SK-N-SH (cell line): ENCODE measurements around the gene ENSA.
A peak's percentile ranks its signal among the peaks of the same experiment; 100 is the strongest.

ENCODE experiments used
- ELF1 ChIP-seq: IDR thresholded peaks from 2 replicates; pipeline ENCODE4 v1.4.0; 2012
- EP300 ChIP-seq, 2 experiments: IDR thresholded peaks; 2 replicates each; pipeline versions ENCODE4 v1.4.0 to v1.6.1; 2012; ENCODE audit warnings: borderline replicate concordance in 1 of 2, low read depth in 1 of 2, low read length in 1 of 2
- EZH2phosphoT487 ChIP-seq: fragments of 200-600 bp; sonication (generic); IDR thresholded peaks from 2 replicates; pipeline ENCODE4 v1.6.1; 2017; ENCODE audit warnings: low read depth, mixed run types, mild to moderate bottlenecking, antibody characterized with exemption, moderate library complexity, borderline replicate concordance
- FOXJ3 ChIP-seq: sonication (generic); formaldehyde crosslinking; IDR thresholded peaks from 2 replicates; pipeline ENCODE4 v1.5.1; 2020; ENCODE audit warnings: mild to moderate bottlenecking, missing genetic modification reagents
- JUND ChIP-seq: IDR thresholded peaks from 2 replicates; pipeline ENCODE4 v1.4.0; 2012
- MXI1 ChIP-seq: IDR thresholded peaks from 2 replicates; pipeline ENCODE4 v1.6.1; 2012; ENCODE audit warnings: mild to moderate bottlenecking, low read depth, low read length, improper control_type of control experiment
- NFIC ChIP-seq: IDR thresholded peaks from 2 replicates; pipeline ENCODE4 v1.4.0; 2012; ENCODE audit warnings: borderline replicate concordance
- NRF1 ChIP-seq: IDR thresholded peaks from 2 replicates; pipeline ENCODE4 v1.6.1; 2012; ENCODE audit warnings: low read depth, mild to moderate bottlenecking, low read length
- SMC3 ChIP-seq: IDR thresholded peaks from 2 replicates; pipeline ENCODE4 v1.6.1; 2012; ENCODE audit warnings: low read depth, low read length, improper control_type of control experiment
- TCF12 ChIP-seq: IDR thresholded peaks from 2 replicates; pipeline ENCODE4 v1.4.0; 2012
- TF ChIP-seq, protein P1 (sequence below): fragments of 200-600 bp; sonication (generic); IDR thresholded peaks from 2 replicates; pipeline ENCODE4 v1.6.1; 2017; ENCODE audit warnings: antibody characterized with exemption, mild to moderate bottlenecking, moderate library complexity
- TF ChIP-seq, protein P2 (sequence below): IDR thresholded peaks from 2 replicates; pipeline ENCODE4; 2012

DNA sequence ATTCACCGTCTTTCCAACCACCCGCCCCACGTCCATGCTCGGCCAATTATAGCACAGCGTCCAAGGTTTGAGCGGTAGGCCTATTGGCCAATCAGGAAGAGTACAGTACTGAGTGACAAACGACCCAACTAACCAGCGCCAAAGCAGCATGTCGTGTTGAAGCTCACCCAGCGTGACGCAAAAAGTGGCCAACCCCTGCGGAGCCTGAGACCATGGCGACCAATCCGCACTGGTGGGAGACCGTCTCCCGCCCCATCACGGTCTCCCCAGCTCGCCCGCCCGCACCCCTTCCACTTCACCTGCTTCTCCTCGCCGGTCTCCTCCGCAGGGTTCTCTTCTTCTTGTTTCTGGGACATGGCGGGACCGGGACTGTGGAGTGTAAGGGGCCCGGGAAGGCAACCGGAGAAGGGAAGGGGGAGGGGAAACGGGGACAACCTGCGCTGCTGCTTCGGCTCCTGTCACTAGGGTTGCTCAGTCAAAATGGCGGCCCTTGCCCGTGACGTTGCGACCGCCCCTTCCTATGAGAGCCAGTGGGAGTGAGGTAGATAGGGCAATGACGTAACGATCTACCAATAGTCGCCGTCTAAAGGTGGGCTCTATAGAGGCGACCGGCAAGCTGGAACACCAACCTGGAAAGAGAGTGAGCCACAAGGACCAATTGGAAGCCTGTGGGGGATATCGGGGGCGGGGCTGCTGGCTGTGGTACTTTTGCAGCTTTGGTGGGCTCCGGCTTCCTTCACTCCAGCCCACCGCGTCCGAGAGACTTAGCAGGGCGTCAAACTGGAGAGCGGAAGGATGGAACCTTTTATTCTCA is at the start of gene ENSA:
- TF ChIP-seq, protein P1, sequence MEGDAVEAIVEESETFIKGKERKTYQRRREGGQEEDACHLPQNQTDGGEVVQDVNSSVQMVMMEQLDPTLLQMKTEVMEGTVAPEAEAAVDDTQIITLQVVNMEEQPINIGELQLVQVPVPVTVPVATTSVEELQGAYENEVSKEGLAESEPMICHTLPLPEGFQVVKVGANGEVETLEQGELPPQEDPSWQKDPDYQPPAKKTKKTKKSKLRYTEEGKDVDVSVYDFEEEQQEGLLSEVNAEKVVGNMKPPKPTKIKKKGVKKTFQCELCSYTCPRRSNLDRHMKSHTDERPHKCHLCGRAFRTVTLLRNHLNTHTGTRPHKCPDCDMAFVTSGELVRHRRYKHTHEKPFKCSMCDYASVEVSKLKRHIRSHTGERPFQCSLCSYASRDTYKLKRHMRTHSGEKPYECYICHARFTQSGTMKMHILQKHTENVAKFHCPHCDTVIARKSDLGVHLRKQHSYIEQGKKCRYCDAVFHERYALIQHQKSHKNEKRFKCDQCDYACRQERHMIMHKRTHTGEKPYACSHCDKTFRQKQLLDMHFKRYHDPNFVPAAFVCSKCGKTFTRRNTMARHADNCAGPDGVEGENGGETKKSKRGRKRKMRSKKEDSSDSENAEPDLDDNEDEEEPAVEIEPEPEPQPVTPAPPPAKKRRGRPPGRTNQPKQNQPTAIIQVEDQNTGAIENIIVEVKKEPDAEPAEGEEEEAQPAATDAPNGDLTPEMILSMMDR = no peak
- peak; percentile 82 for TF ChIP-seq MXI1
- TF ChIP-seq TCF12 = no peak
- TF ChIP-seq NFIC = no peak
- TF ChIP-seq EP300 (IDR thresholded peaks at IDR 0.05; ENCODE audit: borderline replicate concordance in 1 of 2, low read depth in 1 of 2, low read length in 1 of 2) = peak in 1 of 2 experiments; percentile 4; a peak in 1 of 4 replicates
- TF ChIP-seq FOXJ3 = no peak
- TF ChIP-seq SMC3 = no peak
- no peak for TF ChIP-seq JUND
- no peak for TF ChIP-seq ELF1
- TF ChIP-seq, protein P2, sequence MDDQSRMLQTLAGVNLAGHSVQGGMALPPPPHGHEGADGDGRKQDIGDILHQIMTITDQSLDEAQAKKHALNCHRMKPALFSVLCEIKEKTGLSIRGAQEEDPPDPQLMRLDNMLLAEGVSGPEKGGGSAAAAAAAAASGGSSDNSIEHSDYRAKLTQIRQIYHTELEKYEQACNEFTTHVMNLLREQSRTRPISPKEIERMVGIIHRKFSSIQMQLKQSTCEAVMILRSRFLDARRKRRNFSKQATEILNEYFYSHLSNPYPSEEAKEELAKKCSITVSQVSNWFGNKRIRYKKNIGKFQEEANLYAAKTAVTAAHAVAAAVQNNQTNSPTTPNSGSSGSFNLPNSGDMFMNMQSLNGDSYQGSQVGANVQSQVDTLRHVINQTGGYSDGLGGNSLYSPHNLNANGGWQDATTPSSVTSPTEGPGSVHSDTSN = peak; percentile 100
- no peak for TF ChIP-seq NRF1
- no peak for TF ChIP-seq EZH2phosphoT487
